Brain microvascular endothelial cell (primary cell): ENCODE measurements around the gene SHISAL1.

Experiments used
- DNase-seq: peaks from one replicate; pipeline ENCODE4 v3.0.0-alpha.2; 2020
- H3K27ac ChIP-seq: fragments of 250-450 bp; sonication (Bioruptor Pico); 2 replicates; pipeline ENCODE4 v1.5.1; 2020; ENCODE audit warnings: mild to moderate bottlenecking, moderate library complexity
- H3K27me3 ChIP-seq: fragments of 250-450 bp; sonication (Bioruptor Pico); replicated peaks from 2 replicates; pipeline ENCODE4 v1.5.1; 2020; ENCODE audit warnings: mild to moderate bottlenecking
- H3K36me3 ChIP-seq: fragments of 250-450 bp; sonication (Bioruptor Pico); replicated peaks from 2 replicates; pipeline ENCODE4 v1.5.1; 2020; ENCODE audit warnings: mild to moderate bottlenecking
- H3K4me3 ChIP-seq: 2 replicates; pipeline ENCODE4 v1.5.1; 2011; ENCODE audit warnings: low read depth, mild to moderate bottlenecking, control low read depth, low read length, moderate library complexity
- in situ Hi-C: cut with HindIII; loops from 2 replicates; pipeline ENCODE4 v1.10.0; 2017; ENCODE audit warnings: low sequenced_read_pairs, low pct_ligation_motif_present
- TF ChIP-seq, protein P1 (sequence below): IDR thresholded peaks from 2 replicates; pipeline ENCODE4 v1.5.1; 2011; ENCODE audit warnings: low read depth, mild to moderate bottlenecking, moderate library complexity, low read length, control low read depth, inconsistent platforms; ENCODE audit errors: missing control alignments

SHISAL1 gene

DNA sequence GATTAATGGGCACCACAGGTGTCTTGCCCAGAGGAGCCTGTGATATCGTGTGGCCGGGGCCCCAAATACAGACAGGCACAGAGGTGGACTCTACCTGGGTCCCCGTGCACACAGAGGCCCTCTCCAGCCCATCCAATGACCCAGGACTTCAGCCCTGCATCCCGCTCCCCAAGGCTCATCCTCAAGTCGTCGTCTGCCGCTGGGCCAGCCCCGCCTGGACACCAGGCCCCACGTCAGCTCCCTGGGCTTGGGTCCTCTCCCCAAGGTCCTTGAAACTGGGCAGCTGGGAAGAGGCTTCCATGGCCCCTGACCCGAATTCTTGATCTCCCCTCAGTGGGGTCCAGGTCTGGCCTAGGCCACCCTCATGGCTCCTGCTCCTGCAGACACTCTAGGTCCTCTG, 20.2 kb downstream of the SHISAL1 start:
- H3K4me3 ChIP-seq, result no peak overlapping the region
- no peak overlapping the region for H3K27ac ChIP-seq
- TF ChIP-seq, protein P1, sequence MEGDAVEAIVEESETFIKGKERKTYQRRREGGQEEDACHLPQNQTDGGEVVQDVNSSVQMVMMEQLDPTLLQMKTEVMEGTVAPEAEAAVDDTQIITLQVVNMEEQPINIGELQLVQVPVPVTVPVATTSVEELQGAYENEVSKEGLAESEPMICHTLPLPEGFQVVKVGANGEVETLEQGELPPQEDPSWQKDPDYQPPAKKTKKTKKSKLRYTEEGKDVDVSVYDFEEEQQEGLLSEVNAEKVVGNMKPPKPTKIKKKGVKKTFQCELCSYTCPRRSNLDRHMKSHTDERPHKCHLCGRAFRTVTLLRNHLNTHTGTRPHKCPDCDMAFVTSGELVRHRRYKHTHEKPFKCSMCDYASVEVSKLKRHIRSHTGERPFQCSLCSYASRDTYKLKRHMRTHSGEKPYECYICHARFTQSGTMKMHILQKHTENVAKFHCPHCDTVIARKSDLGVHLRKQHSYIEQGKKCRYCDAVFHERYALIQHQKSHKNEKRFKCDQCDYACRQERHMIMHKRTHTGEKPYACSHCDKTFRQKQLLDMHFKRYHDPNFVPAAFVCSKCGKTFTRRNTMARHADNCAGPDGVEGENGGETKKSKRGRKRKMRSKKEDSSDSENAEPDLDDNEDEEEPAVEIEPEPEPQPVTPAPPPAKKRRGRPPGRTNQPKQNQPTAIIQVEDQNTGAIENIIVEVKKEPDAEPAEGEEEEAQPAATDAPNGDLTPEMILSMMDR, result no peak
- in situ Hi-C loops, result no loop called here
- H3K27me3 ChIP-seq, result no peaks in the 10 kb centered on the region
- DNase-seq, result no peak
- no peaks in the 10 kb centered on the region for H3K36me3 ChIP-seq

DNA sequence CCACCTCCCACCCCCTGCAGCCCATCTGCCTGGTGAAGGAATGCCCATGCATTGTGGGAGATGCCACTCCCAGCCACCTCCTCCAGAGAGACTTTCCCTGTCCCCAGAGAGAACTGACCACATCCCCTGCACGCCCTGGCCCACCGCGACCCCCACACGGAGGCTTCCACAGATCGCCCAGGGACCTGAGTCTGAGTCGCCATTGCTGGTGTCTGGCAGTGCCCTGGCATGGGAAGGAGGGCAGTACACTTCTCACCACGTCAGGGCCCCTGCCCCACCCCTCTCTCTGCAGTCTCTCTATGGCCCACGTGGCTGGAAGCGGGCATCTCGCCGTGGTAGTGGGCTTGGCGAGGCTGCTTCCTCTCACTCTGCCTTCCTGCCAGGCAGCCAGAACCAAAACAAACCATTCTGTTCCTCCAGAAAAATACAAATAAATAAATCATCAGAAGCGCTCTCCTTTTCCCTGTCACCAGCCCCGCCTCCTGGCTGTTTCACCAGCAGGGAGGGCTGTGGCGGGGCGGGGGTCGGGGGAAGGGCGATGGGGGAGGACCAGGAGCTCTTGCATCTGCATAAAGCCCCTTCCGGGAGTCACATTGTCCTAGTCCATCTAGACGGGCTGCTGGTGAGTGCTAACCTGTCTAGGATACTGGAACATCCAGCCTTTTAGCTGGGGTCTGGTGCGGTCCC, 20.9 kb downstream of the SHISAL1 start:
- DNase-seq, result no peak

DNA sequence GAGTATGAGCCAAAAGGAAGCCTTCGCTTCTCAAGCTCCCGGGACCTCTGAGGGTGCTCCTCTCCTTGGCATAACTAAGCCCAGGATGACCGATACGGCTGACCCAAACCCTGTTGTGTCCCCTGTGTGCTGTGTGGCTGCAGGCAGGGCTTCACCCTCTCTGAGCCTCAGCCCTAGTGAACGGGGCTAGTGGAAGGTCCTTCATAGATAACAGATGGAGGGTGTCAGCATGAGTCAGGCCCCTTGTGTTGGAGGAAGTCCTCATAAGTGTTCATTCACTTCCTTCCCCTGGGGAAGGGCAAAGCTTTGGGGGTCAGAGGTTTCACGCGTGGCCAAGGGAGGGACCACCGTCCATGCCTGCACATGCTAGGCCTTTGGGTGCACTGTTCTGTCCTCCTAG, 21.5 kb downstream of the SHISAL1 start:
- in situ Hi-C loops, result no loop called here
- TF ChIP-seq, protein P1, result no peak

More for the DNA sequence above, 20.9 kb downstream of the SHISAL1 start:
- TF ChIP-seq, protein P1, result no peak
- H3K27me3 ChIP-seq, result no peaks in the 10 kb centered on the region
- no peaks in the 10 kb centered on the region for H3K36me3 ChIP-seq
- H3K27ac ChIP-seq, result no peak overlapping the region
- no peak overlapping the region for H3K4me3 ChIP-seq
- in situ Hi-C loops, result no loop called here

DNA sequence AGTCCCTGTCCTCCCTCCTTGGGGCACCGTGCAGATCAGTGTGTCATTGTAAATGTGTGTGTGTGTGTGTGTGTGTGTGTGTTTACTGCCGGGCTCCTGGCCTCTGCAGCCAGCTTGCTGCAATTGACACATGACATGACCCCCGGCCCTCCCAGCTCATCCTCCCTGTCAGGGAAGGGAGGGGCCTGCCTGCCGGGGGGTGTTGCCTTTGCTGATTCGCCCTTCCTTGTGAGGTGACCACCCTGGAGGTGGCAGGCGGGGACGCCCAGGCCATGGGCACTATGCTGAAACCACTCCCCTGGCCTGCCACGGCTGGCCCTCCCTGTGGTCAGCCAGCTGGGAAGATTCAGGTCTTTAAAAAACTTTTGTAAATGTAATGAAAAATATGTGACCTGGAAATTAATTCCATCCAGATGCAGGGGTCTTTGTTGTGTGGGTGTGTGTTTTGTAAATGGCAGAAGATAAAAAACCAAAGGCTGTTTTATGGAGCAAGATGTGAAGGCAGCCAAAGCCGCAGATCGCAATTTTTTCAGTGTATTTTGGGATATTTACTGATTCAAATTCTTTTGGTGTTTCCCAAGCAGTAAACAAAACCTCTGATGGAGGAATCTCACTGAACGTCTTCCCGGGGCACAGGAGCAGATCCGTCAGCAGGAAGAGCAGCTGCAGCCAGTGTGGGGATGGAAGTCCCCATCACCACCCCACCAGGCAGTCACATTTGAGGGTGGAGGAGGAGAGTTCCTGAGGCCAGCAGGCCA, 23.2 kb downstream of the SHISAL1 start:
- H3K27me3 ChIP-seq, result no peaks in the 10 kb centered on the region
- no peak overlapping the region for H3K4me3 ChIP-seq
- H3K36me3 ChIP-seq, result no peaks in the 10 kb centered on the region
- TF ChIP-seq, protein P1, result no peak
- DNase-seq, result no peak
- in situ Hi-C loops, result no loop called here
- no peak overlapping the region for H3K27ac ChIP-seq

More for the DNA sequence above, 21.5 kb downstream of the SHISAL1 start:
- no peaks in the 10 kb centered on the region for H3K36me3 ChIP-seq
- no peak for DNase-seq
- no peak overlapping the region for H3K4me3 ChIP-seq
- no peaks in the 10 kb centered on the region for H3K27me3 ChIP-seq
- no peak overlapping the region for H3K27ac ChIP-seq

DNA sequence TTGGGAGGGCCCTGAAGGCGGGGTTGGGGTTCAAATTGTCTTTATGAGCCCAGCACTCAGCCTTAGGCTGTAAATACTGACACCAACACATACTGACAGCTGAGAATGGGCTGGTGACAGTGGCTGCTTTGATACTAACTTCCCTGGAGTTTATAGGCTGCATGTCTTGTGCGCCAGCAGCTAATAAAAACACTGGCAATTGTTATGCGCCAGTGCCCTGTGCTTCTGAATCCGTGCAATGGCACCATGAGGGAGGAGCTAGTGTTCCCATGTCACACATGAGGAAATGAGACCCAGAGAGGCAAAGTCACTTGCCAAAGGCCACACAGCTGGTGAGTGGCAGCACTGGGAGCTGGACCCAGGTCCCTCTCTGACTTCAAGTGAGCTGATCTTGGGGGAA, 23.8 kb downstream of the SHISAL1 start:
- no peak overlapping the region for H3K27ac ChIP-seq
- TF ChIP-seq, protein P1, result no peak
- in situ Hi-C loops, result no loop called here

More for the DNA sequence above, 23.8 kb downstream of the SHISAL1 start:
- H3K4me3 ChIP-seq, result no peak overlapping the region
- DNase-seq, result no peak
- no peaks in the 10 kb centered on the region for H3K36me3 ChIP-seq
- H3K27me3 ChIP-seq, result no peaks in the 10 kb centered on the region
